SU-DHL-6 (cell line): ENCODE measurements around the gene KRT12.

Source experiments
- EZH2phosphoT487 ChIP-seq: fragments of 200-600 bp; sonication (generic), shearing (Covaris generic); conservative IDR thresholded peaks from 2 replicates; pipeline ENCODE4 v1.6.1; 2018; ENCODE audit warnings: mild to moderate bottlenecking, antibody characterized with exemption, low read length, moderate library complexity, mixed read lengths
- TF ChIP-seq, protein P1 (sequence below): fragments of 200-600 bp; sonication (generic); IDR thresholded peaks from one replicate; pipeline ENCODE4 v1.5.1; 2017; ENCODE audit warnings: antibody characterized with exemption, mild to moderate bottlenecking, low read length, moderate library complexity; ENCODE audit not compliant: insufficient read depth, poor library complexity, severe bottlenecking

DNA sequence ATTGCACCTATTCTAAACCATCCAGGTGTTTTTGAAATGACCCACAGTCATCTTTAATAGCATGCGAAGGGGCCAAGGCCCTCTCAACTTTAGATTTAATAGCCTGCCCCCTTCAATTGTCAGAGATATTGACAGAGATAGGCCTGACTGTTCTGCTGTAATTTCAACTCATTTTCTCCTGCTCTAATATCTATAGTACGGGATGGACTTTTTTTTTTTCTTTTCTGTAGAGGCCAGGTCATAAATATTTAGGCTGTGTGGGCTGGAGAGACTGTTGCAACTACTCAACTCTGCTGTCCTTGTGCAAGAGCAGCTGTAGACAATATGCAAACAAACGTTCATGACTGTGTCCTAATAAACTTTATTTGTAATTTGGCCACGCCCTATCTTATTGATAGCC is 42.7 kb upstream of the KRT12 start:
- TF ChIP-seq, protein P1, sequence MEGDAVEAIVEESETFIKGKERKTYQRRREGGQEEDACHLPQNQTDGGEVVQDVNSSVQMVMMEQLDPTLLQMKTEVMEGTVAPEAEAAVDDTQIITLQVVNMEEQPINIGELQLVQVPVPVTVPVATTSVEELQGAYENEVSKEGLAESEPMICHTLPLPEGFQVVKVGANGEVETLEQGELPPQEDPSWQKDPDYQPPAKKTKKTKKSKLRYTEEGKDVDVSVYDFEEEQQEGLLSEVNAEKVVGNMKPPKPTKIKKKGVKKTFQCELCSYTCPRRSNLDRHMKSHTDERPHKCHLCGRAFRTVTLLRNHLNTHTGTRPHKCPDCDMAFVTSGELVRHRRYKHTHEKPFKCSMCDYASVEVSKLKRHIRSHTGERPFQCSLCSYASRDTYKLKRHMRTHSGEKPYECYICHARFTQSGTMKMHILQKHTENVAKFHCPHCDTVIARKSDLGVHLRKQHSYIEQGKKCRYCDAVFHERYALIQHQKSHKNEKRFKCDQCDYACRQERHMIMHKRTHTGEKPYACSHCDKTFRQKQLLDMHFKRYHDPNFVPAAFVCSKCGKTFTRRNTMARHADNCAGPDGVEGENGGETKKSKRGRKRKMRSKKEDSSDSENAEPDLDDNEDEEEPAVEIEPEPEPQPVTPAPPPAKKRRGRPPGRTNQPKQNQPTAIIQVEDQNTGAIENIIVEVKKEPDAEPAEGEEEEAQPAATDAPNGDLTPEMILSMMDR: no peak
- no peak for TF ChIP-seq EZH2phosphoT487
